SU-DHL-6 (cell line): Measurements from ENCODE around the gene C14orf132.

Source experiments
- EZH2phosphoT487 ChIP-seq: fragments of 200-600 bp; sonication (generic), shearing (Covaris generic); conservative IDR thresholded peaks from 2 replicates; pipeline ENCODE4 v1.6.1; 2018; ENCODE audit warnings: mild to moderate bottlenecking, antibody characterized with exemption, low read length, moderate library complexity, mixed read lengths
- TF ChIP-seq, protein P1 (sequence below): fragments of 200-600 bp; sonication (generic); IDR thresholded peaks from one replicate; pipeline ENCODE4 v1.5.1; 2017; ENCODE audit warnings: antibody characterized with exemption, mild to moderate bottlenecking, low read length, moderate library complexity; ENCODE audit not compliant: insufficient read depth, poor library complexity, severe bottlenecking

DNA sequence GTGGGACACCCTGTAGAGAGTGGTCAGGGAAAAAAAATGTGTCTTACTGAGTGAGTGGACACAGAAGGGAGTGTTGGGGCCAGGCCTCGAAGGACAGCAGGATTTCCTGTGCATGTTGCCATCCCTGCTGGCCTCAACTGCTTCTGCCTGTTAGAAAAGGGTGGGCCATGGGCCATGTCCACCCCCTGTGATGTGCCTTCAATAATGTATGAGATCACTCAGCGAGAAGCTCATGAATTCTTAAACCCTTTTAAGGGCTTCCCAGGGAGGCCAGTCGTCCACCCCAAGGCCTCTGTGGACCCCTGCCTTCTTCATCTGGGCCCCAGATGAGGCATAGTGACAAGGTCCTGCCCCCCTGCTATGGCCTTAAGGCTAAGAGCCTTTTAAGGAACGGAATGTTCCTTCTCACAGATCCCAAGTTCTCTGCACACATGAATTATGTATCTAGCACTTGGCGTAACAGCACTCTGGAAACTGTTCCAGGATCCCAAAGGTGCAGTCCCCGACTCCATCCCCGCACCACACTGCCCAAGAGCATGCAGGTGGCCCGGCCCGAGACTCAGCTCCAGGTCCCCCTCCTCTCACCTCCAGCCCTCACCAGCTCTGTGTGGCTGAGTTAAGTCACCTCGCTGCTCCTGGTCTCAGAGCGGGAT is 8.9 kb upstream of the C14orf132 start:
- TF ChIP-seq, protein P1, sequence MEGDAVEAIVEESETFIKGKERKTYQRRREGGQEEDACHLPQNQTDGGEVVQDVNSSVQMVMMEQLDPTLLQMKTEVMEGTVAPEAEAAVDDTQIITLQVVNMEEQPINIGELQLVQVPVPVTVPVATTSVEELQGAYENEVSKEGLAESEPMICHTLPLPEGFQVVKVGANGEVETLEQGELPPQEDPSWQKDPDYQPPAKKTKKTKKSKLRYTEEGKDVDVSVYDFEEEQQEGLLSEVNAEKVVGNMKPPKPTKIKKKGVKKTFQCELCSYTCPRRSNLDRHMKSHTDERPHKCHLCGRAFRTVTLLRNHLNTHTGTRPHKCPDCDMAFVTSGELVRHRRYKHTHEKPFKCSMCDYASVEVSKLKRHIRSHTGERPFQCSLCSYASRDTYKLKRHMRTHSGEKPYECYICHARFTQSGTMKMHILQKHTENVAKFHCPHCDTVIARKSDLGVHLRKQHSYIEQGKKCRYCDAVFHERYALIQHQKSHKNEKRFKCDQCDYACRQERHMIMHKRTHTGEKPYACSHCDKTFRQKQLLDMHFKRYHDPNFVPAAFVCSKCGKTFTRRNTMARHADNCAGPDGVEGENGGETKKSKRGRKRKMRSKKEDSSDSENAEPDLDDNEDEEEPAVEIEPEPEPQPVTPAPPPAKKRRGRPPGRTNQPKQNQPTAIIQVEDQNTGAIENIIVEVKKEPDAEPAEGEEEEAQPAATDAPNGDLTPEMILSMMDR = no peak
- TF ChIP-seq EZH2phosphoT487 = no peak
